ENCODE data around the gene LIPT1.
"Not testable (repeated sequence)": the region's sequence is repeated elsewhere in the genome, so short reads cannot be mapped to it uniquely, and the experiment has no call there.

Gene LIPT1

GRCh38 chr2:99180755-99181623, 26.2 kb downstream of the LIPT1 start, which contains the start of the genes MITD1 and MRPL30:
Gene MITD1, minus strand, starts transcription at chr2:99181058. Its CDS starts 77 bp downstream, at chr2:99180981.
Gene MRPL30, plus strand, starts transcription at chr2:99181184. Its CDS starts 5,020 bp downstream, at chr2:99186204.
- DNase-seq (ENCODE audit: low spot score), result peak; percentile 94

- DNase-seq (ENCODE audit: low spot score), result no peak
Observed at GRCh38 chr2:99181624-99182000, 26.8 kb downstream of the LIPT1 start.

- DNase-seq (ENCODE audit: low spot score), result no peak
Observed at GRCh38 chr2:99183025-99183424, 28.3 kb downstream of the LIPT1 start.

DNA sequence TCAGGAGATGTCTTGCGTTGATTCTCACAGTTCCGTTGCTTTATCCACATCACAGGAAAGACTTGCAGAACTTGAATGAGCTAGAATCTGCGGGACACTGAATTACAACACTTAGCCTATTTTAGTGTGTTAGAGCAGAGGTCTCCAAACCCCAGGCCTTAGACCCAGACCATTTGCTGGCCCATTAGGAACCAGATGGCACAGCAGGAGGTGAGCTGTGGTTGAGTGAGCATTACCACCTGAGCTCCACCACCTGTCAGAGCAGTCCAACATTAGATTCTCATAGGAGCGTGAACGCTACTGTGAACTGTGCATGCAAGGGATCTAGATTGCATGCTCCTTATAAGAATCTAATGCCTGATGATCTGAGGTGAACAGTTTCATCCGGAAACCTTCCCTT, 30.0 kb downstream of the LIPT1 start:
- DNase-seq (ENCODE audit: low spot score), result no peak

DNA sequence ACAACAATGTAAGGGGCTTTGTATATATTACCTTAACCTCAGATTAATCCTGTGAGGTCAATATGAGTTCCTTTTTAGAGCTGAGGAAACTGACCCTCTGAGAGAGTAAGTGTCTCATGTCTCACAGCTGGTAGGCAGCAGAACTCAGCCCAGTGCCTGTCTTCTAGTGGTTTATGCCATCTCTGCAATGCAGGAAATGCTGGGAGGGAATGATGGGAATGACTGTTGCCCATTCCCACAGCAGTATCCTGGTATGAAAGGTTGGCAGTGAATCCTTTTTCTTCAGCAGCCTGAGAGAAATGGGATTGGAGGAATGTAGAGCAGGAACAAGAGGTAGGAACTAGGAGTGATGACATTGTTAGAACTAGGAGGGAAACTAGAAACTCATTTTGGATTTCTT, 32.2 kb downstream of the LIPT1 start:
- DNase-seq (ENCODE audit: low spot score), result no peak

GRCh38 chr2:99188357-99188756, 33.6 kb downstream of the LIPT1 start:
- no peak for DNase-seq (ENCODE audit: low spot score)

DNA sequence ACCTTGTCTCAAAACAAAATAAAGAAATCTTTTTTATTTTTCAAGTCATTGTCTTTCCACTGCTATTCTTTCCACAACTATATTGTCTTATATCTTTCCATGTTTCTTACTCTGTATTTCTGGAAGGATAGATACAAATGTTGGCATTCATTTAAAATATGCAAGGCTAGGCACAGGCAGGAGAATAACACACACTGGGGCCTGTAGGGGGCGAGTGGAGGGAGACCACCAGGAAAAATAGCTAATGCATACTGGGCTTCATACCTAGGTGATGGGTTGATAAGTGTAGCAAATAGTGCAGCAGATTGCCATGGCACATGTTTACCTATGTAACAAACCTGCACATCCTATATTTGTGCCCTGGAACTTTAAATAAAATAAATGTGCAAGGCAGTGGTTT, 35.8 kb downstream of the LIPT1 start:
- DNase-seq (ENCODE audit: low spot score), result no peak

DNA sequence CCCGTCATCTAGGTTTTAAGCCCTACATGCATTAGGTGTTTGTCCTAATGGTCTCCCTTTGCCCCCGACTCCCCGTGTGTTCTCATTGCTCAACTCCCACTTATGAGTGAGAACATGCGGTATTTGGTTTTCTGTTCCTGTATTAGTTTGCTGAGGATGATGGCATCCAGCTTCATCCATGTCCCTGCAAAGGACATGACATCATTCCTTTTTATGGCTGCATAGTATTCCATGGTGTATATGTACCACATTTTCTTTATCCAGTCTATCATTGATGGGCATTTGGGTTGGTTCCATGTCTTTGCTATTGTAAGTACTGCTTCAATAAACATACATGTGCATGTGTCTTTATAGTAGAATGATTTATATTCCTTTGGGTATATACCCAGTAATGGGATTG, 37.6 kb downstream of the LIPT1 start:
- DNase-seq (ENCODE audit: low spot score), result not testable (repeated sequence)

DNA sequence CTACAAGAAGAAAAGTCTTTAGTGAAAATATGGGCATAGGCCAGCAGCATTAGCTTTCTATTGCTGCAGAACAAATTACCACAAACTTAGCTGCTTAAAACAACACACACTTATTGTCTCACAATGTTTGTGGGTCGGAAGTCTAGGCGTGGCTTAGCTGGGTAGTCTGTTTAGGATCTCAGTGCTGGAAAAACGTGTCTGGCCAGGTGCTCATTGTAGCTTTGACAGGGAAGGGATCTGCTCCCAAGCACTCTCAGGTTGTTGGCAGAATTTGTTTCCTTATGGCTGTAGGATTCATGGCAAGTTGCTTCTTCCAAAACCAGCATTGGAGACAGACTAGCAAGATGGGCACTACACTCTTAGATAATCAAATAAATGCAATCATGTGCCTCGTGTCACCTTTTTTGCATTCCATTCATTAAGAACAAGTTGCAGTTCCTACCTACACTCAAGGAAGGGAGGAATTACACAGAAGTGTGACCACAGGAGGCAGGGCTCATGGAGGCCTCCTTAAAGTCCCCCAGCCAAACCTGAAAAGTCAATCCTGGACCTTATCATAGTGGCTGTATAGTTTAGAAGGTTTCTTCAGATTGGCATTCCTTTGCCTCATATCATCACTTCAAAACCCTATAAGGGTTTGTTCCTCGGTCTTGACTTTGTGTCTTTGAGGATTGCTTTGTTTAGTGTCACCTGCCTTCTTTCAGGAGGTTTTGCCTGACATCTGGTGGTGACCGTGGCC, 43.5 kb downstream of the LIPT1 start:
- no peak for DNase-seq (ENCODE audit: low spot score)

DNA sequence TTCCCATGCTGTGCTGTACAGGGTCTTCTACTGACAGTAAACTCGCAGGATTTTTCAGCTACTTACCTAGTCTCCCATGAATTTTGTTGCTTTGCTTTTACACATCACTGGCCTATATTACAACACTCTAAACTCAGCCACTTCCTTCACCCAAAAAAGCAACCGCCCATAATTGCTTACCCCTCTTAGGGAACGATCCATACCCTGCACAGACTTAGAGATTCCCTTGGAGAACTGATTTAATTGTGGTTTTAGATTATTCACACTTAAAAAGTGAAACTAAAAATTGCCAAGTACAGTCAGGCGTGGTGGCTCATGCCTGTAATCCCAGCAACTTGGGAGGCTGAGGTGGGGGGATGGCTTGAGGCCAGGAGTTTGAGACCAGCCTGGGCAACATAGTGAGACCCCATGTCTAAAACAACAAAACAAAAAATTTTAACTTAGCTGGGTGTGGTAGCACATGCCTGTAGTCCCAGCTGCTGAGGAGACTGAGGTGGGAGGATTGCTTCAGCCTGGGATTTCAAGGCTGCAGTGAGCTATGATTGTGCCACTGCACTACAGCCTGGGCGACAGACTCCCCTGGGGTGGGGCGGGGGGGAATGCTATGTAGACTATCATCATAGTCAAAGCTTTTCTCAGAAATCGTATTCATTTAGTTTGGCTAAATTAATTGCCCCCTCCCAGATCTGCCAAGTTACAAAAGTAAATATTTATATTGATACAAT, 45.5 kb downstream of the LIPT1 start:
- DNase-seq (ENCODE audit: low spot score), result no peak

DNA sequence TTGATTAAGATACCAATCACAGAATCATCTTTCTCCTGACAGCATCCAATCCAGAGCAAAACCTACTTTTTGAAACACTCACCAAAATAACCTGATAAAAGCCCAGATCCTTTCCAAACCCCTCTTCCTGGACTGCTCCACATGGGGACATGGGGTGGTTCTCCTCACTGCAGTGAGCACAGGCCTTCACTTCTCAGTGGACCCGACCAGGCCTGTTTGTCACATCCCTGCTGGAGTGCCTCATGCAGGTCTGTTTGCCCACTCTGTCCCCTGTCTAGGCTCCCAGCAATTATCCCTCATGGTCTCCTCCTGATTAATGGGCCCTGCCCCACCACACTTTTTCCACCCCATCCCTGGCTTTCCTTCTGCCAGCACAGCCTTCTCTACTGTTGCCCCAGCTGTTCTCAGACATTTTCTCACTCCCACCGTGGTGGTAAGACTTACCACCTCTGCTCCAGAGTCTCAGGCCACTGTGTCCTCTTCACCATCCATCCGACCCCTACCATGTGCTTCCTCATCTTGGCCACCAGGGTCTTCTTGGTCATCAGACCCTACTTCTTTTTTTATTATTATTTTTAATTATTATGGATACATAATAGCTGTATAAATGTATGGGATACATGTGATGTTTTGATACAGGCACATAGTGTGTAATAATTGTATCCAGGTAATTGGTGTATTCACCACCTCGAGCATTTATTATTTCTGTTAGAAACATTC, 47.4 kb downstream of the LIPT1 start:
- no peak for DNase-seq (ENCODE audit: low spot score)

GRCh38 chr2:99205491-99205890, 50.7 kb downstream of the LIPT1 start:
- DNase-seq (ENCODE audit: low spot score), result no peak
